Right lobe of liver (tissue), 6 donors: ENCODE results near the gene ETV3L. TPM values are rescaled to one million over a fixed set of nuclear protein-coding genes. Genes with fewer than 3 reads are reported as not detected.

Experiments used
- ATAC-seq, 4 donors: fragments of 200-7000 bp; cut with Tn5 transposase; one replicate each; pipeline ENCODE4 v1.9.1; 2020; ENCODE audit warnings: mild to moderate bottlenecking in 4 of 4, moderate library complexity in 4 of 4
- DNase-seq, 3 donors: peaks; one replicate each; pipeline ENCODE4 v3.0.0-alpha.2; 2020
- H3K27ac ChIP-seq, 3 donors: fragments of 200-600 bp; one replicate each; pipeline ENCODE4 v1.8.0; 2022
- H3K27me3 ChIP-seq, 2 donors: fragments of 200-600 bp; one replicate each; pipeline ENCODE4 v1.8.0; 2022
- H3K36me3 ChIP-seq, 4 donors: fragments of 200-600 bp; sonication (generic) in 1 of 4; one replicate each; pipeline versions ENCODE4 v1.5.1 to v1.8.0; 2017 to 2022; ENCODE audit warnings: control low read depth in 1 of 4
- H3K4me1 ChIP-seq, 4 donors: fragments of 200-600 bp; sonication (generic) in 1 of 4; one replicate each; pipeline versions ENCODE4 v1.5.1 to v1.8.0; 2017 to 2022; ENCODE audit warnings: control low read depth in 1 of 4
- H3K4me3 ChIP-seq, 3 donors: fragments of 200-600 bp; one replicate each; pipeline ENCODE4 v1.8.0; 2022
- H3K9me3 ChIP-seq, 4 donors: fragments of 200-600 bp; sonication (generic) in 1 of 4; one replicate each; pipeline versions ENCODE4 v1.5.1 to v1.8.0; 2017 to 2022; ENCODE audit warnings: control low read depth in 1 of 4
- POLR2A ChIP-seq: fragments of 450-650 bp; IDR thresholded peaks from one replicate; pipeline ENCODE4 v1.6.1; 2017; ENCODE audit warnings: antibody characterized with exemption, mild to moderate bottlenecking
- WGBS: methylation state at CpG from one replicate; pipeline ENCODE4 v1.1.6; 2018; ENCODE audit warnings: low coverage, low lambda C conversion rate; ENCODE audit not compliant: insufficient coverage; ENCODE audit errors: missing lambda C conversion rate; 5-methylcytosine and 5-hydroxymethylcytosine counted together
- intact Hi-C, 2 donors: fragments of 100-400 bp; cut with DNase I; formaldehyde crosslinking; loops; one replicate each; pipeline versions ENCODE4 v1.11.2 to v1.14.1; 2022
- total RNA-seq, 6 experiments: library from RNA; depleted of rRNA in 2 of 6; stranded (reverse); fragments of >200 nt in 2 of 6; fragmentation: NEBNext Ultra II Directional in 3 of 6; extraction: Animal tissue kit (Norgen Biotek cat#: 25700) in 3 of 6; gene quantifications; one replicate each; pipeline versions ENCODE4 v1.1.0 to v1.2.4, GENCODE V29; 2016 to 2023
- TF ChIP-seq, protein P1 (sequence below), 4 donors: fragments of 200-600 bp in 3 of 4; fragments of 450-650 bp in 1 of 4; IDR thresholded peaks; one replicate each; pipeline versions ENCODE4 v1.5.1 to v1.8.0; 2016 to 2022; ENCODE audit warnings: antibody characterized with exemption in 4 of 4, mild to moderate bottlenecking in 2 of 4
- donor health status: DM: no; HTN: yes; CAD: no.
- donor health status: DM: no; HTN: no; CAD: no.
- donor health status: DM: no; HTN: no; CAD: no.
- donor health status: DM: no; HTN: yes; CAD: no.
- donor health status: DM: no; HTN: yes; CAD: no.

Gene ETV3L
- total RNA-seq, 6 experiments from 2014 or later: not detected

DNA sequence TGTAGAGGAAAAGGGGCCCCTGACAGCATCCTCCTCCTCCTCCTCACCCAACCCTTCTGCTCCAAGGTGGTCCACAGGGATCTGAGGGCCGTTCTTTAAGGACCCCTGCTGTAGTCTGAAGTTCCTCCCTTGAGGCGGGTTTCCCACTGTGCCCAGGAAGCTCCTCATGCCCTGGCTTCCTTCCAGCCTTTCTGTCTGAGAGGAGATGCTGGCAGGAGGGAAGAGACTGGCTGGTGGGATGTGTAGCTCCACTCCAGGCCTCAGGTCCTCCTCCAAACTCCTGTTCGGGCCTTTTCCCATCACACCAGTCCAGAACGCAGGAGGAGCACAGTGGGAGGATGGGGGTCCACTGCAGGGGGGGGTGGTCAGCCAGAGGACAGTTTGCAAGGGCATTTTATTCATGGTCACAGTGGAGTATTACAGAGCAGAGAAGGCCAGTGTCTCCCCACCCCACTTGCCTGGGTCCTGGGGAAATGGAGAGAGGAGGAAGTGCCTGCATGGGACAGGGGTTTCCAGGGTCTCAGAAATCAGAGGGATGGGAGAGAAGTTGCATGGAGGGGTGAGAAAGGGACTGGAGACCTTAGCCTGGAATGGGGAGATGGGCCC, 7.8 kb downstream of the ETV3L start:
- no peak overlapping the region for H3K27ac ChIP-seq
- no peaks in the 10 kb centered on the region for H3K27me3 ChIP-seq
- no peak overlapping the region for H3K4me3 ChIP-seq
- no peak for TF ChIP-seq POLR2A
- TF ChIP-seq, protein P1, sequence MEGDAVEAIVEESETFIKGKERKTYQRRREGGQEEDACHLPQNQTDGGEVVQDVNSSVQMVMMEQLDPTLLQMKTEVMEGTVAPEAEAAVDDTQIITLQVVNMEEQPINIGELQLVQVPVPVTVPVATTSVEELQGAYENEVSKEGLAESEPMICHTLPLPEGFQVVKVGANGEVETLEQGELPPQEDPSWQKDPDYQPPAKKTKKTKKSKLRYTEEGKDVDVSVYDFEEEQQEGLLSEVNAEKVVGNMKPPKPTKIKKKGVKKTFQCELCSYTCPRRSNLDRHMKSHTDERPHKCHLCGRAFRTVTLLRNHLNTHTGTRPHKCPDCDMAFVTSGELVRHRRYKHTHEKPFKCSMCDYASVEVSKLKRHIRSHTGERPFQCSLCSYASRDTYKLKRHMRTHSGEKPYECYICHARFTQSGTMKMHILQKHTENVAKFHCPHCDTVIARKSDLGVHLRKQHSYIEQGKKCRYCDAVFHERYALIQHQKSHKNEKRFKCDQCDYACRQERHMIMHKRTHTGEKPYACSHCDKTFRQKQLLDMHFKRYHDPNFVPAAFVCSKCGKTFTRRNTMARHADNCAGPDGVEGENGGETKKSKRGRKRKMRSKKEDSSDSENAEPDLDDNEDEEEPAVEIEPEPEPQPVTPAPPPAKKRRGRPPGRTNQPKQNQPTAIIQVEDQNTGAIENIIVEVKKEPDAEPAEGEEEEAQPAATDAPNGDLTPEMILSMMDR (IDR thresholded peaks at IDR 0.05): no peak
- no peaks in the 10 kb centered on the region for H3K36me3 ChIP-seq
- H3K4me1 ChIP-seq: peaks cover 0 to 5% (median 0%) of the 10 kb centered on the region in 4 donors
- intact Hi-C loops: loop anchor here in 1 of 2 donors (2.0 kb wide), 1 partner anchor 63 kb away; no protein-coding TSS in a partner anchor
- H3K9me3 ChIP-seq: no peaks in the 10 kb centered on the region
- DNase-seq: no peak
- ATAC-seq: no peak
- 40% methylated on average over 3 of the region's 4 CpGs for WGBS

DNA sequence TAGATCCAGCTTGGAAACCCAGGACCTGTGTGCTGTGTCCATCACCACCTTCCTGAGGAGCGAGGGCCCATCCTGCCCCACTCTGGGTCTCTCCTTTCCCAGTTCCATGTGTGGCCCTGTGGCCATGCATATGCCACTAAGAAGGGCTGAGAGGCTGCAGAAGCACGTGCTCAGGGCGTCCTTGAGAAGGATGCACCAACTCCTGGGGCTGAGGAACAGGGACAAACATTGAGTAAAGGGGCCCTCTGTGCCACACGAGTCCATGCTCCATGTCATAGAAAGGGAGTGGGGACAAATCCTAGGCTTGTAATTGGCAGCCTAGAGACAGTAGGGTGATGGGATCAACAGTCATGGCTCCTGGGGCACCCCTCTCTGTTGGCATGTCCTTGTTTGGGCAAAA, 8.4 kb downstream of the ETV3L start:
- no peaks in the 10 kb centered on the region for H3K9me3 ChIP-seq
- no peak for DNase-seq
- H3K4me3 ChIP-seq: no peak overlapping the region
- WGBS: 60% methylated on average over 1 of the region's 4 CpGs
- no peak for ATAC-seq
- H3K27ac ChIP-seq: no peak overlapping the region
- H3K4me1 ChIP-seq: peaks cover 0 to 5% (median 0%) of the 10 kb centered on the region in 4 donors
- intact Hi-C loops: loop anchor here in 1 of 2 donors (2.0 kb wide), 1 partner anchor 64 kb away; no protein-coding TSS in a partner anchor
- no peaks in the 10 kb centered on the region for H3K36me3 ChIP-seq
- H3K27me3 ChIP-seq: no peaks in the 10 kb centered on the region
- no peak for TF ChIP-seq POLR2A
- TF ChIP-seq, protein P1 (IDR thresholded peaks at IDR 0.05): no peak

DNA sequence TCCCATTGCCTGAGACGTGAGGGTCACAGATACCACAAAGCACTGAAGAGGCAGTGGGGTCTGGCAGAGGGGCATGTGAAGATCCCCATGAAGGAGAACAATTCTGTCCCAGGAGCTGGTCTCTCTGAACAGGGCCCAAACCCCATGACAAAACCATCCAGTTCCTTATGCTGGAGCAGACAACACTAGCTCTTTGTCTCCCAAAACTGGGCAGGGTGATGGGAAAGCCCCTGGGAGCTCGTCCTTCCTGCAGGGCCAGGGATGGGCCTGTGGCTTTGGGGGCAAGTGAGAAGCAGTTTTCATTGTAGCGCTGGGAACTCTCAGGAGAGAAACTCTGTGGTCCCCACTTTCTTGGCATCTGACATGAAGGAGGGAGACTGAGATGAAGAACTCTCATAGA, 8.8 kb downstream of the ETV3L start:
- WGBS: 0% methylated on average over 1 of the region's 3 CpGs
- H3K4me3 ChIP-seq: no peak overlapping the region
- no peak overlapping the region for H3K27ac ChIP-seq
- no peaks in the 10 kb centered on the region for H3K9me3 ChIP-seq
- H3K27me3 ChIP-seq: no peaks in the 10 kb centered on the region
- H3K4me1 ChIP-seq: peaks cover 0 to 5% (median 0%) of the 10 kb centered on the region in 4 donors
- no peak for DNase-seq
- ATAC-seq: no peak
- TF ChIP-seq POLR2A: no peak
- TF ChIP-seq, protein P1 (IDR thresholded peaks at IDR 0.05): no peak
- intact Hi-C loops: loop anchor here in 1 of 2 donors (2.0 kb wide), 1 partner anchor 64 kb away; no protein-coding TSS in a partner anchor
- H3K36me3 ChIP-seq: no peaks in the 10 kb centered on the region

DNA sequence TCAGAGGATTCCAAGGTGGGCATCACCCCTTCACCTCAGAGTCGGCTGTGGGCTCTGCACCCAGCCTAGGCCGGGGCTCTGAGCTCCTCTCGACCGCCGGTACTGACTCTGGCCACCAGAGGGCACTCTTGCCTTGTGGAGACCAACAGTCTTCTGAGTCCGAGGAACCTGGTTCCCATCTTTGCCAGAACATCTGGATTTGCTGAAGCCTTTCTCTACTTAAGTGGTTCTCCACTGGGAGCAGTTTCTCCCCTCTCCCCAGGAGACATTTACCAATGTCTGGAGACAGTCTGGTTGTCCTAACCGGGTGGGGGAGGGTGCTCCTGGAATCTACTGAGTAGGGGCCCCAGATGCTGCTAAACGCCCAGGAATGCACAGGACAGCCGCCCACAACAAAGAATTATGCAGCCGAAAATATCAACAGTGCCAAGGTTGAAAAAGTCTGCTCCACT, 9.4 kb downstream of the ETV3L start:
- no peaks in the 10 kb centered on the region for H3K27me3 ChIP-seq
- intact Hi-C loops: loop anchor here in 1 of 2 donors (2.0 kb wide), 1 partner anchor 65 kb away; no protein-coding TSS in a partner anchor
- no peaks in the 10 kb centered on the region for H3K36me3 ChIP-seq
- DNase-seq: peak; percentile 86
- 3% methylated on average over 8 of the region's 10 CpGs for WGBS
- H3K4me1 ChIP-seq: peaks cover 0 to 5% (median 0%) of the 10 kb centered on the region in 4 donors
- TF ChIP-seq POLR2A: no peak
- TF ChIP-seq, protein P1 (IDR thresholded peaks at IDR 0.05): peak; percentile 91 to 97 (median 96)
- peak; percentile 79 to 88 (median 83) for ATAC-seq
- no peak overlapping the region for H3K4me3 ChIP-seq
- H3K27ac ChIP-seq: no peak overlapping the region
- H3K9me3 ChIP-seq: no peaks in the 10 kb centered on the region
